Measurements from ENCODE around the gene EMP2. TPM values are rescaled to one million over a fixed set of nuclear protein-coding genes. Genes with fewer than 3 reads are reported as not detected.

Gene EMP2
- total RNA-seq, 1 experiment from 2014 or later: 14.4 TPM

DNA sequence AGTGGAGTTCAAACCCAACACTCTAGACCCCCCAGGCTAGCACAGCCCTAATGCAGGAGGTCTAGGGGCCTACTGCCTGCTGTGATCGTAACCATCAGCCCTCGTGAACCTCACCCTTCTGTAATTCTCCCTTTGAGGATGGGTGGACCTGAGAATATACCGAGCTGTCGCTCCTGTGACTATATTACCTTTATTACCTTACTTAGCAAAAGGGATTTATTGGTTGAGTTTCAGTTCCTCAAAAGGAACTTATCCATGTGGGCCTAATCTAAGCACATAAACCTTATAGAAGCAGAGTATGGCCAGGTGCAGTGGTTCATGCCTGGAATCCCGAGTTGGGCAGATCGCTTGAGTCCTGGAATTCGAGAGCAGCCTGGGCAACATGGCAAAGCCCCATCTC, 19.2 kb upstream of the EMP2 start:
- DNase-seq: no peak
- no peaks in the 10 kb centered on the region for H4K20me1 ChIP-seq (ENCODE audit: control insufficient read depth, insufficient read depth, insufficient read length)
- TF ChIP-seq, protein P1, sequence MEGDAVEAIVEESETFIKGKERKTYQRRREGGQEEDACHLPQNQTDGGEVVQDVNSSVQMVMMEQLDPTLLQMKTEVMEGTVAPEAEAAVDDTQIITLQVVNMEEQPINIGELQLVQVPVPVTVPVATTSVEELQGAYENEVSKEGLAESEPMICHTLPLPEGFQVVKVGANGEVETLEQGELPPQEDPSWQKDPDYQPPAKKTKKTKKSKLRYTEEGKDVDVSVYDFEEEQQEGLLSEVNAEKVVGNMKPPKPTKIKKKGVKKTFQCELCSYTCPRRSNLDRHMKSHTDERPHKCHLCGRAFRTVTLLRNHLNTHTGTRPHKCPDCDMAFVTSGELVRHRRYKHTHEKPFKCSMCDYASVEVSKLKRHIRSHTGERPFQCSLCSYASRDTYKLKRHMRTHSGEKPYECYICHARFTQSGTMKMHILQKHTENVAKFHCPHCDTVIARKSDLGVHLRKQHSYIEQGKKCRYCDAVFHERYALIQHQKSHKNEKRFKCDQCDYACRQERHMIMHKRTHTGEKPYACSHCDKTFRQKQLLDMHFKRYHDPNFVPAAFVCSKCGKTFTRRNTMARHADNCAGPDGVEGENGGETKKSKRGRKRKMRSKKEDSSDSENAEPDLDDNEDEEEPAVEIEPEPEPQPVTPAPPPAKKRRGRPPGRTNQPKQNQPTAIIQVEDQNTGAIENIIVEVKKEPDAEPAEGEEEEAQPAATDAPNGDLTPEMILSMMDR (conservative IDR thresholded peaks at IDR 0.05): no peak
- H3K79me1 ChIP-seq (ENCODE audit: insufficient read depth, low read depth, low read length, poor library complexity, severe bottlenecking): no peaks in the 10 kb centered on the region
- H2BK120ac ChIP-seq (ENCODE audit: low read depth, low read length, poor library complexity, severe bottlenecking): no peak overlapping the region
- H3K79me2 ChIP-seq (ENCODE audit: insufficient read depth, low read length): no peaks in the 10 kb centered on the region
- no peaks in the 10 kb centered on the region; a peak in 1 of 5 replicates for H3K9me3 Mint-ChIP-seq
- no peaks in the 10 kb centered on the region for H3K27me3 ChIP-seq (ENCODE audit: insufficient read depth, low read length)
- H3K27ac ChIP-seq (ENCODE audit: insufficient read length, low read depth, low read length): no peak overlapping the region
- no peak overlapping the region for H3T11ph ChIP-seq (ENCODE audit: low read length)
- no peak overlapping the region for H3K23ac ChIP-seq (ENCODE audit: insufficient read length, low read depth, low read length)
- H3K9me3 ChIP-seq (ENCODE audit: control insufficient read depth, low read depth, low read length): no peaks in the 10 kb centered on the region
- H3K36me3 Mint-ChIP-seq (ENCODE audit: insufficient read depth in 1 of 3, low read depth in 3 of 3): no peaks in the 10 kb centered on the region
- H3K14ac ChIP-seq (ENCODE audit: insufficient read depth, low read length): no peak overlapping the region
- no peak overlapping the region for H3K27ac Mint-ChIP-seq
- no peak overlapping the region for H3K4me3 Mint-ChIP-seq
- H2AFZ ChIP-seq (ENCODE audit: low read length): no peak overlapping the region
- WGBS (ENCODE audit: extremely low coverage, insufficient read length, low lambda C conversion rate): no CpG with 5 or more reads among the region's 7 CpGs
- H3K4me2 ChIP-seq (ENCODE audit: insufficient read depth, insufficient read length, low read length): no peak overlapping the region
- H3K18ac ChIP-seq (ENCODE audit: insufficient read length, low read depth, low read length): no peak overlapping the region
- H3K4me1 Mint-ChIP-seq: peaks cover 4 to 14% of the 10 kb centered on the region in 2 experiments; a peak in 3 of 4 replicates
- H2BK5ac ChIP-seq (ENCODE audit: insufficient read length, low read length): no peak overlapping the region
- H3K27me3 Mint-ChIP-seq (ENCODE audit: low read depth): peaks cover 3% of the 10 kb centered on the region
- no peak overlapping the region for H4K91ac ChIP-seq (ENCODE audit: insufficient read length, low read depth, low read length)
- no peak overlapping the region for H2BK20ac ChIP-seq (ENCODE audit: low read depth, low read length, poor library complexity, severe bottlenecking)
- H2AK5ac ChIP-seq (ENCODE audit: insufficient read length, low read length): no peak overlapping the region
- H4K8ac ChIP-seq (replicated peaks; ENCODE audit: insufficient read length, low read depth, low read length): no peak overlapping the region
- H3K9ac ChIP-seq (ENCODE audit: extremely low read depth, insufficient read length, low read length): no peak overlapping the region
- H3K56ac ChIP-seq (ENCODE audit: insufficient read length, low read depth, low read length): no peak overlapping the region
- no peak overlapping the region for H4K5ac ChIP-seq (ENCODE audit: insufficient read length, low read depth, low read length)
- H2BK15ac ChIP-seq (ENCODE audit: low read depth, low read length): no peak overlapping the region
- H3K23me2 ChIP-seq (ENCODE audit: insufficient read length, low read depth, low read length, poor library complexity, severe bottlenecking): no peaks in the 10 kb centered on the region
- no peak overlapping the region for H3K4ac ChIP-seq (ENCODE audit: low read depth, low read length)
- H2BK12ac ChIP-seq (ENCODE audit: insufficient read length, low read depth, low read length): no peak overlapping the region
- no peaks in the 10 kb centered on the region; the same call in 1 of the 2 replicates for H3K4me1 ChIP-seq (ENCODE audit: insufficient read depth, low read length)

Measured in H9 (cell line).